IPS-15b (cell line): Measurements from ENCODE around the gene PTGER1.
"Not testable (repeated sequence)": the region's sequence is repeated elsewhere in the genome, so short reads cannot be mapped to it uniquely, and the experiment has no call there.

Experiments used
- H3K27me3 ChIP-seq: one replicate; pipeline ENCODE4 v1.6.1; 2013; ENCODE audit warnings: low read length; ENCODE audit not compliant: control insufficient read depth, insufficient read depth
- H3K36me3 ChIP-seq: one replicate; pipeline ENCODE4 v1.6.1; 2013; ENCODE audit warnings: low read length; ENCODE audit not compliant: control insufficient read depth, insufficient read depth
- H3K4me1 ChIP-seq: one replicate; pipeline ENCODE4 v1.6.1; 2013; ENCODE audit warnings: mild to moderate bottlenecking, low read length; ENCODE audit not compliant: control insufficient read depth, insufficient read depth
- H3K4me3 ChIP-seq: one replicate; pipeline ENCODE4 v1.5.1; 2013; ENCODE audit warnings: low read depth, low read length
- H3K9ac ChIP-seq: one replicate; pipeline ENCODE4 v1.6.1; 2013; ENCODE audit warnings: low read depth, mild to moderate bottlenecking, low read length
- H3K9me3 ChIP-seq: one replicate; pipeline ENCODE4 v1.6.1; 2013; ENCODE audit warnings: mild to moderate bottlenecking, low read length; ENCODE audit not compliant: control insufficient read depth, insufficient read depth

PTGER1 gene

GRCh38 chr19:14467816-14468215 lies 7.3 kb downstream of the PTGER1 start:
- Histone ChIP-seq H3K4me3 (no peak overlapping the region), H3K27me3 (no peaks in the 10 kb centered on the region), H3K4me1 (no peaks in the 10 kb centered on the region), H3K9ac (no peak overlapping the region), H3K9me3 (no peaks in the 10 kb centered on the region), H3K36me3 (peaks cover 28% of the 10 kb centered on the region)

- no peak overlapping the region for H3K9ac ChIP-seq
- no peaks in the 10 kb centered on the region for H3K9me3 ChIP-seq
- H3K4me1 ChIP-seq, result no peaks in the 10 kb centered on the region
- H3K4me3 ChIP-seq, result no peak overlapping the region
- peaks cover 28% of the 10 kb centered on the region for H3K36me3 ChIP-seq
- H3K27me3 ChIP-seq, result no peaks in the 10 kb centered on the region
These were observed 7.8 kb downstream of the PTGER1 start for GRCh38 chr19:14467391-14467790.

- H3K9ac ChIP-seq, result no peak overlapping the region
- peaks cover 18% of the 10 kb centered on the region for H3K36me3 ChIP-seq
- H3K4me3 ChIP-seq, result no peak overlapping the region
- H3K9me3 ChIP-seq, result no peaks in the 10 kb centered on the region
- H3K27me3 ChIP-seq, result no peaks in the 10 kb centered on the region
- H3K4me1 ChIP-seq, result no peaks in the 10 kb centered on the region
These were observed 11.4 kb downstream of the PTGER1 start for GRCh38 chr19:14463747-14464146.

GRCh38 chr19:14462401-14462800 lies 12.8 kb downstream of the PTGER1 start:
- H3K9me3 ChIP-seq, H3K4me1 ChIP-seq, H3K27me3 ChIP-seq, H3K9ac ChIP-seq, H3K4me3 ChIP-seq: not testable (repeated sequence)
- H3K36me3 ChIP-seq, result peaks cover 18% of the 10 kb centered on the region

GRCh38 chr19:14460935-14461334 lies 14.2 kb downstream of the PTGER1 start:
- H3K27me3 ChIP-seq, result no peaks in the 10 kb centered on the region
- no peaks in the 10 kb centered on the region for H3K9me3 ChIP-seq
- H3K36me3 ChIP-seq, result peaks cover 16% of the 10 kb centered on the region
- H3K4me3 ChIP-seq, result no peak overlapping the region
- no peak overlapping the region for H3K9ac ChIP-seq
- no peaks in the 10 kb centered on the region for H3K4me1 ChIP-seq

- Histone ChIP-seq H3K27me3 (no peaks in the 10 kb centered on the region), H3K4me3 (no peak overlapping the region), H3K9ac (no peak overlapping the region), H3K36me3 (peaks cover 12% of the 10 kb centered on the region), H3K4me1 (no peaks in the 10 kb centered on the region), H3K9me3 (no peaks in the 10 kb centered on the region)
These were observed 15.5 kb downstream of the PTGER1 start for GRCh38 chr19:14459703-14460102.

GRCh38 chr19:14452303-14452702 lies 22.9 kb downstream of the PTGER1 start:
- H3K36me3 ChIP-seq, result peaks cover 18% of the 10 kb centered on the region
- H3K9me3 ChIP-seq, H3K9ac ChIP-seq: not testable (repeated sequence)

GRCh38 chr19:14450876-14451275 lies 24.3 kb downstream of the PTGER1 start:
- no peak overlapping the region for H3K4me3 ChIP-seq
- no peaks in the 10 kb centered on the region for H3K27me3 ChIP-seq
- peaks cover 25% of the 10 kb centered on the region for H3K36me3 ChIP-seq
- no peak overlapping the region for H3K9ac ChIP-seq
- no peaks in the 10 kb centered on the region for H3K9me3 ChIP-seq
- no peaks in the 10 kb centered on the region for H3K4me1 ChIP-seq

More at GRCh38 chr19:14452303-14452702, 22.9 kb downstream of the PTGER1 start:
- not testable (repeated sequence) for H3K27me3 ChIP-seq, H3K4me1 ChIP-seq, H3K4me3 ChIP-seq

GRCh38 chr19:14450168-14450874 lies 24.8 kb downstream of the PTGER1 start:
- H3K9ac ChIP-seq, result no peak overlapping the region
- no peaks in the 10 kb centered on the region for H3K4me1 ChIP-seq
- no peaks in the 10 kb centered on the region for H3K9me3 ChIP-seq
- H3K36me3 ChIP-seq, result peaks cover 25% of the 10 kb centered on the region
- no peaks in the 10 kb centered on the region for H3K27me3 ChIP-seq
- no peak overlapping the region for H3K4me3 ChIP-seq

GRCh38 chr19:14449321-14449720 lies 25.8 kb downstream of the PTGER1 start:
- peaks cover 32% of the 10 kb centered on the region for H3K36me3 ChIP-seq
- no peak overlapping the region for H3K4me3 ChIP-seq
- no peaks in the 10 kb centered on the region for H3K27me3 ChIP-seq
- H3K9ac ChIP-seq, result no peak overlapping the region
- no peaks in the 10 kb centered on the region for H3K9me3 ChIP-seq
- no peaks in the 10 kb centered on the region for H3K4me1 ChIP-seq

GRCh38 chr19:14446336-14447036 lies 28.7 kb downstream of the PTGER1 start:
- Histone ChIP-seq H3K27me3 (no peaks in the 10 kb centered on the region), H3K36me3 (peaks cover 47% of the 10 kb centered on the region), H3K9ac (no peak overlapping the region), H3K4me1 (no peaks in the 10 kb centered on the region), H3K4me3 (no peak overlapping the region), H3K9me3 (no peaks in the 10 kb centered on the region)

- Histone ChIP-seq H3K4me1 (no peaks in the 10 kb centered on the region), H3K27me3 (no peaks in the 10 kb centered on the region), H3K36me3 (peaks cover 41% of the 10 kb centered on the region), H3K9ac (no peak overlapping the region), H3K4me3 (no peak overlapping the region), H3K9me3 (no peaks in the 10 kb centered on the region)
These were observed 31.4 kb downstream of the PTGER1 start for GRCh38 chr19:14443632-14444216.
